Measurements from ENCODE around the gene SCLT1.

- TF ChIP-seq POLR2A (IDR thresholded peaks at IDR 0.05) (no peak), CTCF (IDR thresholded peaks at IDR 0.05) (no peak)
Measured at GRCh38 chr4:128879971-128880370, 213.4 kb downstream of the SCLT1 start.
